HEK293 (cell line): ENCODE results near the gene OR9G4.

Source experiments
- CTCF ChIA-PET: fragments of 350-600 bp; formaldehyde crosslinking; extraction: SDS; loops from one replicate; lab custom pipeline; 2021; ENCODE audit warnings: antibody characterized with exemption; lab: Yijun Ruan, JAX
- POLR2A ChIA-PET: fragments of 300-600 bp; formaldehyde crosslinking; extraction: SDS; loops from one replicate; lab custom pipeline; 2020; ENCODE audit warnings: antibody characterized with exemption, inconsistent platforms; lab: Yijun Ruan, JAX
- H3K27ac ChIP-seq: fragments of 200-500 bp; sonication (Bioruptor generic); 2 replicates; pipeline ENCODE4 v1.5.1; 2014; ENCODE audit warnings: low read depth, low read length, control low read depth, inconsistent platforms; ENCODE audit errors: extremely low read depth
- H3K36me3 ChIP-seq, 2 experiments: fragments of 200-500 bp in 1 of 2; sonication (Bioruptor generic) in 1 of 2; 1 replicate in 1 of 2; 2 replicates in 1 of 2; pipeline ENCODE4 v1.5.1; 2014 to 2017; ENCODE audit warnings: inconsistent platforms in 2 of 2, low read length in 2 of 2; ENCODE audit not compliant: control insufficient read depth in 2 of 2, insufficient read depth in 1 of 2
- H3K4me1 ChIP-seq: fragments of 200-500 bp; sonication (Bioruptor generic); 2 replicates; pipeline ENCODE4 v1.5.1; 2014; ENCODE audit warnings: mild to moderate bottlenecking, low read length, inconsistent platforms; ENCODE audit not compliant: control insufficient read depth, insufficient read depth
- H3K4me3 ChIP-seq: 2 replicates; pipeline ENCODE4 v1.5.1; 2011; ENCODE audit warnings: low read depth, mild to moderate bottlenecking, control low read depth, low read length, moderate library complexity
- H3K9me3 ChIP-seq: fragments of 200-500 bp; sonication (Bioruptor generic); 2 replicates; pipeline ENCODE4 v1.5.1; 2014; ENCODE audit warnings: low read depth, low read length, inconsistent platforms; ENCODE audit not compliant: control insufficient read depth, insufficient read depth
- BCL11A ChIP-seq: fragments of 450-650 bp; formaldehyde crosslinking; IDR thresholded peaks from 2 replicates; pipeline ENCODE4 v1.5.1; 2016; ENCODE audit warnings: low read depth, missing biosample characterization, missing genetic modification characterization
- GFI1B ChIP-seq: fragments of 450-650 bp; formaldehyde crosslinking; IDR thresholded peaks from 2 replicates; pipeline ENCODE4 v1.5.1; 2016; ENCODE audit warnings: missing biosample characterization, missing genetic modification characterization
- GLIS1 ChIP-seq: fragments of 450-650 bp; formaldehyde crosslinking; IDR thresholded peaks from 2 replicates; pipeline ENCODE4 v1.5.1; 2016; ENCODE audit warnings: missing biosample characterization, missing genetic modification characterization
- ZBTB21 ChIP-seq: fragments of 450-650 bp; formaldehyde crosslinking; IDR thresholded peaks from 2 replicates; pipeline ENCODE4 v1.5.1; 2017; ENCODE audit warnings: missing biosample characterization, missing genetic modification characterization
- ZNF202 ChIP-seq: fragments of 450-650 bp; formaldehyde crosslinking; IDR thresholded peaks from 2 replicates; pipeline ENCODE4 v1.5.1; 2016; ENCODE audit warnings: missing biosample characterization, missing genetic modification characterization, borderline replicate concordance
- ZNF239 ChIP-seq: fragments of 450-650 bp; formaldehyde crosslinking; IDR thresholded peaks from 2 replicates; pipeline ENCODE4 v1.5.1; 2016; ENCODE audit warnings: missing biosample characterization, missing genetic modification characterization
- ZNF394 ChIP-seq: fragments of 450-650 bp; formaldehyde crosslinking; IDR thresholded peaks from 2 replicates; pipeline ENCODE4 v1.5.1; 2016; ENCODE audit warnings: missing biosample characterization, missing genetic modification characterization, mild to moderate bottlenecking, moderate library complexity, borderline replicate concordance
- ZNF548 ChIP-seq: fragments of 450-650 bp; formaldehyde crosslinking; IDR thresholded peaks from 2 replicates; pipeline ENCODE4 v1.5.1; 2016; ENCODE audit warnings: missing biosample characterization, missing genetic modification characterization
- ZNF555 ChIP-seq: fragments of 450-650 bp; formaldehyde crosslinking; conservative IDR thresholded peaks from 2 replicates; pipeline ENCODE4 v1.5.1; 2017; ENCODE audit warnings: missing biosample characterization, mild to moderate bottlenecking, missing genetic modification characterization, inconsistent platforms
- ZNF561 ChIP-seq: fragments of 450-650 bp; IDR thresholded peaks from 2 replicates; pipeline ENCODE4 v1.5.1; 2018; ENCODE audit warnings: missing biosample characterization, missing genetic modification characterization, borderline replicate concordance
- TF ChIP-seq, protein P1 (sequence below): fragments of 450-650 bp; formaldehyde crosslinking; IDR thresholded peaks from 2 replicates; pipeline ENCODE4 v1.5.1; 2016; ENCODE audit warnings: missing biosample characterization, missing genetic modification characterization
- TF ChIP-seq, protein P2 (sequence below): fragments of 450-650 bp; formaldehyde crosslinking; IDR thresholded peaks from 2 replicates; pipeline ENCODE4 v1.5.1; 2016; ENCODE audit warnings: missing biosample characterization, missing genetic modification characterization
- TF ChIP-seq, protein P3 (sequence below): sonication (generic); formaldehyde crosslinking; IDR thresholded peaks from 2 replicates; pipeline ENCODE4 v1.8.1; 2022; ENCODE audit warnings: mild to moderate bottlenecking, moderate library complexity, missing genetic modification reagents
- TF ChIP-seq, protein P4 (sequence below): fragments of 450-650 bp; formaldehyde crosslinking; IDR thresholded peaks from 2 replicates; pipeline ENCODE4 v1.5.1; 2017; ENCODE audit warnings: missing biosample characterization, missing genetic modification characterization

The OR9G4 gene

DNA sequence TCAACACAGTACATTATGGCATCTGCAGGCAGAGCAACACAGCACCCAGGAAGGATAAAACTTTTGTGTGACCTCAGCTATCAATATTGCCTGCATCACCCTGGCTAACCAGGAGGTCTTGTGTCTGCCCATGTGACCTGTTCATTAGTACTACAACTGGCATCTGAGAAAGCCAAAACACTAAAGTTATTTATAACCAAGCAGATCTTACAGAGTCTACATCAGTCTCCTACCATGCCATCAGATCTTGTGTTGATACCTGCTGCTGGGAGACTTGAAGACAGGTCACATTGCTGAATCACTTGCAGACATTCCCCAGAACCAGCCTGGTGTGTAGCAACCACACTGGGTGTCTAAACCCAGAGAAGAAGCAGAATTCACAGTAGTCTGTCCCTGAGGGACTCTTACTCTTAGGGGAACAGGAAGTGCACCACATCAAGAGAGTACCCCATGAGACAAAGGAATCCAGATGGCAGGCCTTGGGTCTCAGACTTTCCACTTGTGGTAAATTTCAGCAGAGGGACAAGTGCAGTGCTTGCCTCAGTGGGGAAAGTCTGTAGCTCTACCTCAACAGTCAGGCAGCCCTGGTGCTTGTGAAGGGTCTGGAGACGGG, 42.6 kb downstream of the OR9G4 start:
- TF ChIP-seq ZNF394 (no peak), ZBTB21 (tag by site-specific recombination) (no peak)
- TF ChIP-seq, all 188 proteins: peak for 0
- Histone ChIP-seq H3K4me3 (no peak overlapping the region), H3K9me3 (no peaks in the 10 kb centered on the region), H3K4me1 (no peaks in the 10 kb centered on the region), H3K36me3 (no peaks in the 10 kb centered on the region), H3K27ac (no peak overlapping the region)
- ChIA-PET CTCF (interaction anchor here (0.5 kb wide), 1 partner anchor 10 kb away, joined by 3 read pairs; no protein-coding TSS in a partner anchor), POLR2A (no interaction called here)

DNA sequence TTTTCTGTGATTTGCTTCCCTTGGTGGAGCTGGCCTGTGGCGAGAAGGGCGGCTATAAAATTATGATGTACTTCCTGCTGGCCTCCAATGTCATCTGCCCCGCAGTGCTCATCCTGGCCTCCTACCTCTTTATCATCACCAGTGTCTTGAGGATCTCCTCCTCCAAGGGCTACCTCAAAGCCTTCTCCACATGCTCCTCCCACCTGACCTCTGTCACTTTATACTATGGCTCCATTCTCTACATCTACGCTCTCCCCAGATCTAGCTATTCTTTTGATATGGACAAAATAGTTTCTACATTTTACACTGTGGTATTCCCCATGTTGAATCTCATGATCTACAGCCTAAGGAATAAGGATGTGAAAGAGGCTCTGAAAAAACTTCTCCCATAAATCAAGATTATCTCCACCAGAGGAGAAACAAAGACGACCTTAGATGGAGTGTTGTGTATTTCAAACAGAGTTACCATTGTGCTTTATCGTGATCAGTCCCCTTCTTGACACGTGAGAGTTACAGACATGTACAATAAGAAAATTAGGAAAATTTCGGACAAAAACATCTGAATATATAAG, 47.5 kb downstream of the OR9G4 start:
- TF ChIP-seq, protein P1, sequence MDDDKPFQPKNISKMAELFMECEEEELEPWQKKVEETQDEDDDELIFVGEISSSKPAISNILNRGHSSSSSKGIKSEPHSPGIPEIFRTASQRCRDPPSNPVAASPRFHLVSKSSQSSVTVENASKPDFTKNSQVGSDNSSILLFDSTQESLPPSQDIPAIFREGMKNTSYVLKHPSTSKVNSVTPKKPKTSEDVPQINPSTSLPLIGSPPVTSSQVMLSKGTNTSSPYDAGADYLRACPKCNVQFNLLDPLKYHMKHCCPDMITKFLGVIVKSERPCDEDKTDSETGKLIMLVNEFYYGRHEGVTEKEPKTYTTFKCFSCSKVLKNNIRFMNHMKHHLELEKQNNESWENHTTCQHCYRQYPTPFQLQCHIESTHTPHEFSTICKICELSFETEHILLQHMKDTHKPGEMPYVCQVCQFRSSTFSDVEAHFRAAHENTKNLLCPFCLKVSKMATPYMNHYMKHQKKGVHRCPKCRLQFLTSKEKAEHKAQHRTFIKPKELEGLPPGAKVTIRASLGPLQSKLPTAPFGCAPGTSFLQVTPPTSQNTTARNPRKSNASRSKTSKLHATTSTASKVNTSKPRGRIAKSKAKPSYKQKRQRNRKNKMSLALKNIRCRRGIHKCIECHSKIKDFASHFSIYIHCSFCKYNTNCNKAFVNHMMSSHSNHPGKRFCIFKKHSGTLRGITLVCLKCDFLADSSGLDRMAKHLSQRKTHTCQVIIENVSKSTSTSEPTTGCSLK = no peak
- TF ChIP-seq GFI1B (tag by site-specific recombination) (no peak), ZNF555 (no peak), ZNF561 (tag by site-specific recombination) (no peak), BCL11A (no peak), ZNF202 (tag by site-specific recombination) (no peak)
- TF ChIP-seq, protein P2, sequence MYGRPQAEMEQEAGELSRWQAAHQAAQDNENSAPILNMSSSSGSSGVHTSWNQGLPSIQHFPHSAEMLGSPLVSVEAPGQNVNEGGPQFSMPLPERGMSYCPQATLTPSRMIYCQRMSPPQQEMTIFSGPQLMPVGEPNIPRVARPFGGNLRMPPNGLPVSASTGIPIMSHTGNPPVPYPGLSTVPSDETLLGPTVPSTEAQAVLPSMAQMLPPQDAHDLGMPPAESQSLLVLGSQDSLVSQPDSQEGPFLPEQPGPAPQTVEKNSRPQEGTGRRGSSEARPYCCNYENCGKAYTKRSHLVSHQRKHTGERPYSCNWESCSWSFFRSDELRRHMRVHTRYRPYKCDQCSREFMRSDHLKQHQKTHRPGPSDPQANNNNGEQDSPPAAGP (tag by site-specific recombination) = no peak
- CTCF ChIA-PET = no interaction called here
- Histone ChIP-seq H3K4me3 (no peak overlapping the region), H3K27ac (no peak overlapping the region), H3K4me1 (no peaks in the 10 kb centered on the region), H3K9me3 (no peaks in the 10 kb centered on the region), H3K36me3 (no peaks in the 10 kb centered on the region)
- POLR2A ChIA-PET = no interaction called here

DNA sequence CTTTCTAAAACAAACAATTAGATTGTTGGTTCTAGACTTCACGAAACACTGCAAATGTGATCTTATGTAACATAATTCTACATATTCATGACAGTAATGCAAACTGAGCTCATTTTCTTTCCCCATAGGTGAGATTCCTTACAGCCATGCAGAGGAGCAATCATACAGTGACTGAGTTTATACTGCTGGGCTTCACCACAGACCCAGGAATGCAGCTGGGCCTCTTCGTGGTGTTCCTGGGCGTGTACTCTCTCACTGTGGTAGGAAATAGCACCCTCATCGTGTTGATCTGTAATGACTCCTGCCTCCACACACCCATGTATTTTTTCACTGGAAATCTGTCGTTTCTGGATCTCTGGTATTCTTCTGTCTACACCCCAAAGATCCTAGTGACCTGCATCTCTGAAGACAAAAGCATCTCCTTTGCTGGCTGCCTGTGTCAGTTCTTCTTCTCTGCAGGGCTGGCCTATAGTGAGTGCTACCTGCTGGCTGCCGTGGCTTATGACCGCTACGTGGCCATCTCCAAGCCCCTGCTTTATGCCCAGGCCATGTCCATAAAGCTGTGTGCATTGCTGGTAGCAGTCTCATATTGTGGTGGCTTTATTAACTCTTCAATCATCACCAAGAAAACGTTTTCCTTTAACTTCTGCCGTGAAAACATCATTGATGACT, 48.1 kb downstream of the OR9G4 start:
- Histone ChIP-seq H3K9me3 (no peaks in the 10 kb centered on the region), H3K4me1 (no peaks in the 10 kb centered on the region), H3K4me3 (no peak overlapping the region)
- CTCF ChIA-PET = no interaction called here
- no peak for TF ChIP-seq ZNF239 (tag by site-specific recombination)
- TF ChIP-seq, protein P3, sequence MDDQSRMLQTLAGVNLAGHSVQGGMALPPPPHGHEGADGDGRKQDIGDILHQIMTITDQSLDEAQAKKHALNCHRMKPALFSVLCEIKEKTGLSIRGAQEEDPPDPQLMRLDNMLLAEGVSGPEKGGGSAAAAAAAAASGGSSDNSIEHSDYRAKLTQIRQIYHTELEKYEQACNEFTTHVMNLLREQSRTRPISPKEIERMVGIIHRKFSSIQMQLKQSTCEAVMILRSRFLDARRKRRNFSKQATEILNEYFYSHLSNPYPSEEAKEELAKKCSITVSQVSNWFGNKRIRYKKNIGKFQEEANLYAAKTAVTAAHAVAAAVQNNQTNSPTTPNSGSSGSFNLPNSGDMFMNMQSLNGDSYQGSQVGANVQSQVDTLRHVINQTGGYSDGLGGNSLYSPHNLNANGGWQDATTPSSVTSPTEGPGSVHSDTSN (CRISPR knock-in tag) = no peak
- TF ChIP-seq GLIS1 (tag by site-specific recombination) = no peak
- no peak for TF ChIP-seq ZNF548 (tag by site-specific recombination)
- TF ChIP-seq, protein P4, sequence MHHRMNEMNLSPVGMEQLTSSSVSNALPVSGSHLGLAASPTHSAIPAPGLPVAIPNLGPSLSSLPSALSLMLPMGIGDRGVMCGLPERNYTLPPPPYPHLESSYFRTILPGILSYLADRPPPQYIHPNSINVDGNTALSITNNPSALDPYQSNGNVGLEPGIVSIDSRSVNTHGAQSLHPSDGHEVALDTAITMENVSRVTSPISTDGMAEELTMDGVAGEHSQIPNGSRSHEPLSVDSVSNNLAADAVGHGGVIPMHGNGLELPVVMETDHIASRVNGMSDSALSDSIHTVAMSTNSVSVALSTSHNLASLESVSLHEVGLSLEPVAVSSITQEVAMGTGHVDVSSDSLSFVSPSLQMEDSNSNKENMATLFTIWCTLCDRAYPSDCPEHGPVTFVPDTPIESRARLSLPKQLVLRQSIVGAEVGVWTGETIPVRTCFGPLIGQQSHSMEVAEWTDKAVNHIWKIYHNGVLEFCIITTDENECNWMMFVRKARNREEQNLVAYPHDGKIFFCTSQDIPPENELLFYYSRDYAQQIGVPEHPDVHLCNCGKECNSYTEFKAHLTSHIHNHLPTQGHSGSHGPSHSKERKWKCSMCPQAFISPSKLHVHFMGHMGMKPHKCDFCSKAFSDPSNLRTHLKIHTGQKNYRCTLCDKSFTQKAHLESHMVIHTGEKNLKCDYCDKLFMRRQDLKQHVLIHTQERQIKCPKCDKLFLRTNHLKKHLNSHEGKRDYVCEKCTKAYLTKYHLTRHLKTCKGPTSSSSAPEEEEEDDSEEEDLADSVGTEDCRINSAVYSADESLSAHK (tag by site-specific recombination) = no peak
- TF ChIP-seq, all 188 proteins: peak for 0
- H3K27ac ChIP-seq = no peak overlapping the region
- POLR2A ChIA-PET = no interaction called here
- H3K36me3 ChIP-seq = no peaks in the 10 kb centered on the region
